Measurements from ENCODE around the gene BOD1L1.
"Not testable (repeated sequence)": the region's sequence is repeated elsewhere in the genome, so short reads cannot be mapped to it uniquely, and the experiment has no call there.

BOD1L1 gene

DNA sequence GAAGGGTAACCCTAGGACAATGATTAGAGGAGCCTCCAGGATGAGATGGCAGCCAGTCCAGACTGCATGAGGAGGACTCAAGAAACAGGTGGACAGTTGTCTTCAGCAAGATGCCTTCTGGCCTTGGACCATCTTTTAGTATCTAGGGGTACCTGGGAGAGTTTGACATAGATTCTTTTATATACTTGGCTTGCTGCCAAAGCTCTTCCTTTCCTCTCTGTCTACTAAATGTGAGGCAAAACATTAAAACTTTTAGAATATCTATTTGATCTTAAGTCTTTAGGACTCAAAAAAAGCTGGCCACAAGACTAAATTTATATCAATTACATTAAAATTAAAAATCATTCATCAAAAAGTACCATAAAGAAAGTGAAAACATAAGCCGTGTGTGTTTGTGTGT is 64.6 kb downstream of the BOD1L1 start:
- H3K4me1 ChIP-seq (ENCODE audit: control insufficient read depth, insufficient read depth, low read length, poor library complexity, severe bottlenecking): no peaks in the 10 kb centered on the region
- DNase-seq: no peak

DNA sequence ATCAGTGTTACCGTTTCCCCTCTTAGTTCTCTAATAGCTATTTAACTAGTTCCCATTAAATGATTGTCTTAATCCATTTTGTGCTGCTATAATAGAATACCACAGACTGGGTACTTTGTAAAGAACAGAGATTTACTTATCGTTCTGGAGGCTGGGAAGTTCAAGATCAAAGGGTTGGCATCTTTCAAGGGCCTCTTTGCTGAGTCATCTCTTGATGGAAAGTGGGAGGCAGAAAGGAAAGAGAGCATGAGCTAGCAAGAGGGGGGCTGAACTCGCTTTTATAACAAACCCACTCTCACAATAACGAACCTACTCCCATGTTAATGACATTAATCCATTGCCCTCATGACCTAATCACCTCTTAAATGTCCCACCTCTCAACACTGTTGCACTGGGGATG is 65.9 kb downstream of the BOD1L1 start:
- Histone ChIP-seq H3K27ac (ENCODE audit: insufficient read depth, low read length, poor library complexity, severe bottlenecking) (no peak overlapping the region), H3K4me3 (ENCODE audit: insufficient read depth, low read depth, low read length, poor library complexity, severe bottlenecking) (no peak overlapping the region), H3K27me3 (replicated peaks; ENCODE audit: control insufficient read depth, insufficient read depth, low read length, poor library complexity, severe bottlenecking) (no peaks in the 10 kb centered on the region), H3K9me3 (ENCODE audit: control insufficient read depth, low read length) (no peaks in the 10 kb centered on the region), H3K4me1 (ENCODE audit: control insufficient read depth, insufficient read depth, low read length, poor library complexity, severe bottlenecking) (no peaks in the 10 kb centered on the region), H3K36me3 (ENCODE audit: control insufficient read depth, insufficient read depth, low read length) (no peaks in the 10 kb centered on the region)
- no peak for DNase-seq

More for the DNA sequence above, 64.6 kb downstream of the BOD1L1 start:
- no peak overlapping the region for H3K4me3 ChIP-seq (ENCODE audit: insufficient read depth, low read depth, low read length, poor library complexity, severe bottlenecking)
- H3K27me3 ChIP-seq (replicated peaks; ENCODE audit: control insufficient read depth, insufficient read depth, low read length, poor library complexity, severe bottlenecking): no peaks in the 10 kb centered on the region
- H3K9me3 ChIP-seq (ENCODE audit: control insufficient read depth, low read length): no peaks in the 10 kb centered on the region
- no peaks in the 10 kb centered on the region for H3K36me3 ChIP-seq (ENCODE audit: control insufficient read depth, insufficient read depth, low read length)
- no peak overlapping the region for H3K27ac ChIP-seq (ENCODE audit: insufficient read depth, low read length, poor library complexity, severe bottlenecking)

DNA sequence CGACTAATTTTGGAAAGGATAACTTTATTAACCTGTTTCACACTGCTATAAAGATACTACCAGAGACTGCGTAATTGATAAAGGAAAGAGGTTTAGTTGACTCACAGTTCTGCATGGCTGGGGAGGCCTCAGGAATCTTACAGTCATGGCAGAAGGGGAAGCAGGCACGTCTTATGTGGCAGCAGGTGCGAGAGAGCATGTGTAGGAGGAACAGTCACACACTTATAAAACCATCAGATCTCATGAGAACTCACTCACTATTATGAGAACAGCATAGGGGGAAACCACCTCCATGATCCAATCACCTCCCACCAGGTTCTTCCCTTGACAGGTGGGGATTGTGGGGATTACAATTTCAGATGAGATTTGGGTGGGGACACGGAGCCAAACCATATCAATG is 67.4 kb downstream of the BOD1L1 start:
- not testable (repeated sequence) for DNase-seq; H3K27me3 ChIP-seq (replicated peaks; ENCODE audit: control insufficient read depth, insufficient read depth, low read length, poor library complexity, severe bottlenecking); H3K4me1 ChIP-seq (ENCODE audit: control insufficient read depth, insufficient read depth, low read length, poor library complexity, severe bottlenecking); H3K36me3 ChIP-seq (ENCODE audit: control insufficient read depth, insufficient read depth, low read length); H3K9me3 ChIP-seq (ENCODE audit: control insufficient read depth, low read length); H3K27ac ChIP-seq (ENCODE audit: insufficient read depth, low read length, poor library complexity, severe bottlenecking); H3K4me3 ChIP-seq (ENCODE audit: insufficient read depth, low read depth, low read length, poor library complexity, severe bottlenecking)

DNA sequence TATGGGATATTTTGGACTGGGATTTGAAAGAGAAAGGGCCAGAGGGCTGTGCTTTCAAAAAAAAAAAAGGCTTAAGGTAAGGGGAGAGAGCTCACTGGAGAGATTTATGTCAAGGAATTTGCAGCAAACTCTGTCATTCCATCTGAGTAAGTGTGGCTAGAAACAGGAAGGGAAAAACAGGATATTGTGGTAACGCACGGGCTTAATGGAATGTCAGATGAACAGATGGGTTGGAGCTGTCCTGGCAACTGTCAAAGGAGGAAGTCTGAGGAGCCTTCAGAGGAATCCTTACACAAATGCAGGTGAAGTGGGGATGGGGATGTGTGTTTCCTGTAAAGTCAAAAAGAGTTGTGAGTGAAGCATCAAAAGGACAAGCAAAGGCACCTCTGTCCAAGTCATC is 68.1 kb downstream of the BOD1L1 start:
- Histone ChIP-seq H3K36me3 (ENCODE audit: control insufficient read depth, insufficient read depth, low read length) (no peaks in the 10 kb centered on the region), H3K9me3 (ENCODE audit: control insufficient read depth, low read length) (no peaks in the 10 kb centered on the region), H3K27ac (ENCODE audit: insufficient read depth, low read length, poor library complexity, severe bottlenecking) (no peak overlapping the region), H3K27me3 (replicated peaks; ENCODE audit: control insufficient read depth, insufficient read depth, low read length, poor library complexity, severe bottlenecking) (no peaks in the 10 kb centered on the region), H3K4me3 (ENCODE audit: insufficient read depth, low read depth, low read length, poor library complexity, severe bottlenecking) (no peak overlapping the region), H3K4me1 (ENCODE audit: control insufficient read depth, insufficient read depth, low read length, poor library complexity, severe bottlenecking) (no peaks in the 10 kb centered on the region)
- DNase-seq: no peak

DNA sequence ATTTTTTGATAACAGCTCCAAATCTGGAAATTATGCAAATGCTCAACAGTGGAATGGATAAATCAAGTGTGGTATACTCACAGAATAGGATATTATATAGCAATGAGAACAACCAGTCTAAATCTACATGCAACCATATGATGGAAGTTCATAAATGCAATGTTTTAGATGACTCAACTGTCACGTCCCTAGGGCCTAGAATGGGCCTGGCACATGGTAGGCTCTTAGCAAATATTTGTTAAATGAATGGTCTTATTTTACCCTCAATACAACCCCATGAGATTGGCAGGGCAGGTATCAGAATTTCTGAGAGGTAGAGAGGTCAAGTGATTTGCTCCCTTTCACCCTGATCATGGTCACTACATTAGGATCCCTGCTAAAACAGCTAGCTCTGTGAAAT is 68.6 kb downstream of the BOD1L1 start:
- no peak overlapping the region for H3K27ac ChIP-seq (ENCODE audit: insufficient read depth, low read length, poor library complexity, severe bottlenecking)
- H3K9me3 ChIP-seq (ENCODE audit: control insufficient read depth, low read length): no peaks in the 10 kb centered on the region
- H3K4me1 ChIP-seq (ENCODE audit: control insufficient read depth, insufficient read depth, low read length, poor library complexity, severe bottlenecking): no peaks in the 10 kb centered on the region
- H3K4me3 ChIP-seq (ENCODE audit: insufficient read depth, low read depth, low read length, poor library complexity, severe bottlenecking): no peak overlapping the region
- no peaks in the 10 kb centered on the region for H3K27me3 ChIP-seq (replicated peaks; ENCODE audit: control insufficient read depth, insufficient read depth, low read length, poor library complexity, severe bottlenecking)
- no peak for DNase-seq
- no peaks in the 10 kb centered on the region for H3K36me3 ChIP-seq (ENCODE audit: control insufficient read depth, insufficient read depth, low read length)

DNA sequence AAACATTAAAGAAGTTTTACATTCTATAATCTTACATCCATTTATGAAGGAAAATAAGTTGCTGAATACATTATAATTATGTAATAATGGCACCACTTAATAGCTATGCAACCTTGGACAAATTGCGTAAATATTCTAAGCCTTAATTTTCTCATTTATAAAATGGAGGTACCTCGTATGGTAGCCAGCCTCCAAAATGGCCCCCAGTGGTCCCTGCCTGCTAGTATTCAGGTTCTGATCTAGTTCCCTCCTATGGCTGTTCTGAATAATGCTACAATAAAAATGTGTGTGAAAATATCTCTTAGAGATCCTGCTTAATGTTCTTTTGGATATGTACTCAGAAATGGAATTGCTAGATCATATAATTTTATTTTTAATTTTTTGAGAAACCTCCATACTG is 72.2 kb downstream of the BOD1L1 start:
- no peak overlapping the region for H3K4me3 ChIP-seq (ENCODE audit: insufficient read depth, low read depth, low read length, poor library complexity, severe bottlenecking)
- no peak for DNase-seq

DNA sequence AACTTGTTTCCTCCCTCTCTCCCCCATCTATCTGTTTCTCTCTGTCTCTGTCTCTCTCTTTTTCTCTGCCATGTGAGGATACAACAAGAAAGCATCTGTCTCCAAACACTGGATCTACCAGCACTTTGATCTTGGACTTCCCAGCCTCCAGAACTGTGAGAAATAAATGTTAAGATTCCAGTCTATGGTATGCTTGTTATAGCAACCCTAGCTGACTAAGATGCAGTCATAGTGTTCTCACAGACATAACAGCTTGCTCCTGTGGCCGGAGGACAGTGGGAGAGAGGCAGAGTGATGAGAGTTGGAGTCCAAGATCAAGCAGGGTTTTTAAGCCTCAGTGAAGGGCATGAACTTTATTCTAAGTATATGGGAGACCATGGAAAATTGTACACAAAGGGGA is 74.4 kb downstream of the BOD1L1 start:
- DNase-seq: no peak
- Histone ChIP-seq H3K27me3 (replicated peaks; ENCODE audit: control insufficient read depth, insufficient read depth, low read length, poor library complexity, severe bottlenecking) (peaks cover 21% of the 10 kb centered on the region), H3K4me3 (ENCODE audit: insufficient read depth, low read depth, low read length, poor library complexity, severe bottlenecking) (no peak overlapping the region), H3K36me3 (ENCODE audit: control insufficient read depth, insufficient read depth, low read length) (no peaks in the 10 kb centered on the region), H3K27ac (ENCODE audit: insufficient read depth, low read length, poor library complexity, severe bottlenecking) (no peak overlapping the region), H3K4me1 (ENCODE audit: control insufficient read depth, insufficient read depth, low read length, poor library complexity, severe bottlenecking) (peaks cover 6% of the 10 kb centered on the region), H3K9me3 (ENCODE audit: control insufficient read depth, low read length) (no peaks in the 10 kb centered on the region)

More for the DNA sequence above, 72.2 kb downstream of the BOD1L1 start:
- no peak overlapping the region for H3K27ac ChIP-seq (ENCODE audit: insufficient read depth, low read length, poor library complexity, severe bottlenecking)
- no peaks in the 10 kb centered on the region for H3K4me1 ChIP-seq (ENCODE audit: control insufficient read depth, insufficient read depth, low read length, poor library complexity, severe bottlenecking)
- H3K36me3 ChIP-seq (ENCODE audit: control insufficient read depth, insufficient read depth, low read length): no peaks in the 10 kb centered on the region
- no peaks in the 10 kb centered on the region for H3K9me3 ChIP-seq (ENCODE audit: control insufficient read depth, low read length)
- H3K27me3 ChIP-seq (replicated peaks; ENCODE audit: control insufficient read depth, insufficient read depth, low read length, poor library complexity, severe bottlenecking): peaks cover 4% of the 10 kb centered on the region

DNA sequence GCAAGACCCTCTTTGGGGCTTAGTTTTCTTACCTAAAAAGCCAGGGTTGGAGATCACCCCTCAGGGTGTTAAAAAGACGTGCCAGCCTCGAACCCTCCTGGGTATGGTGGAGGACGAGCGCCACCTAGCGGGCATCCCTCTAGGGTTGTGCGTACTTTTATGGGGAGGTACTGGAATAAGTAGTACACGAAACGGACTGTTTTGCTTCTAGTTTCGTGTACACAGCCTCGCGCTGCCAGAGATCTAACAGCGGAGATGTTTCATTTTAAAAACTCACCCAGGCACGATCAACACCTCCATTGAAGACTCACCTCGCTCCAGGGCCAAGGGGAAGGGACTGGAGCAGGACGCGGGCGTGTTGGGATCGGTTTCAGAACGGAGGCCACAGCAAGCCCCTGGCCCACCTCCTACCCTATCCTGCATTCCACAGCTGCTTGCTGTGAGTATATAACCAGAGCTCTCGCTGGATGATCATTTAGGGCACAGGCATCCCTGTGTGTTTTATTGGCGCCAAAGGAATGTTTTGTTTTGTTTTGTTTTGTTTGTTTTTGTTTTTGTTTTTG is 78.5 kb downstream of the BOD1L1 start:
- Histone ChIP-seq H3K36me3 (ENCODE audit: control insufficient read depth, insufficient read depth, low read length) (no peaks in the 10 kb centered on the region), H3K4me1 (ENCODE audit: control insufficient read depth, insufficient read depth, low read length, poor library complexity, severe bottlenecking) (peaks cover 30% of the 10 kb centered on the region), H3K4me3 (ENCODE audit: insufficient read depth, low read depth, low read length, poor library complexity, severe bottlenecking) (peak overlapping the region; percentile 4), H3K9me3 (ENCODE audit: control insufficient read depth, low read length) (peaks cover 4% of the 10 kb centered on the region), H3K27me3 (replicated peaks; ENCODE audit: control insufficient read depth, insufficient read depth, low read length, poor library complexity, severe bottlenecking) (peaks cover 58% of the 10 kb centered on the region), H3K27ac (ENCODE audit: insufficient read depth, low read length, poor library complexity, severe bottlenecking) (no peak overlapping the region)
- DNase-seq: peak; percentile 46 to 62 (median 47)

DNA sequence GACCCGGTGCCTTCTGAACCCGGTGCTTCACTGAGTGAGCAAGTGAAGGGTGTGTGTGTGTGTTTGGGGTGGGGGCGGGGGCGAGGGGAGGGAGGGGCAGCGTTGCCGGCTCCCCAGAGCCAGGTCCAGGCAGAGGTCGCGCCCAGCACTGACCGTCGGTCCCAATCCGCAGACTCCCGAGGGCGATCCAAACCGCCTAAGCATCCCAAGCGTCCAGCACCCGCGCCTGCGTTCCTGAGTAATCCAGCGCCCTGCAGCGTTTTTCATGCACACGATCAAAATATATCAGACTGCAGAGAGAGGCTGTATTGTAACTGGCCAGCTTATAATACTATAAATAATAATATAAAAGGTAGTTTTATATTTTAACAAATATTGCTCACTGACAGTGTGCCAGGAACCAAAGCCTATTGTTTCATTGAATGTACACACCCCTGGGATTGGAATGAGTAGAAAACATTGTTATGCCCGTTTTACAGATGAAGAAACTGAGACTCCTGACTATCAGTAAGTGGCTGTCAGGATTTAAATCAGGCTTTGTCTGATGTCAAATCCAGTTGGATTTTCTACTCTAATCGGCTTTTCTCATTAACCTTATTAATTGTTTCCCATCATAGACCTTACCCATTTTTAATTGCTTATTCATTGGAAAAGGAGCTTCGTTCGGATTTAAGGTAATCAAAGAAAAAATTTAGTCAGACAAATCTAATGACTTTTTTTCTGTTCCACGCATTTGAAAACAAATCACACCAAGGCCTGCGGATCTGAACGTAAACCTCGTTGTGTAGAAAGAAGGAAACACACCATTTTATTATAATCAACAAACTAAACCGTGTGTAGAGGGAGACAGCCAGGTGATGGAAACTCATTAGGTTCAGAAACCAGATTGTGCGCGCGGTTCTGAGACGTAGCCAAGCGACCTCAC is 79.2 kb downstream of the BOD1L1 start:
- H3K4me1 ChIP-seq (ENCODE audit: control insufficient read depth, insufficient read depth, low read length, poor library complexity, severe bottlenecking): peaks cover 38% of the 10 kb centered on the region
- no peaks in the 10 kb centered on the region for H3K36me3 ChIP-seq (ENCODE audit: control insufficient read depth, insufficient read depth, low read length)
- H3K9me3 ChIP-seq (ENCODE audit: control insufficient read depth, low read length): peaks cover 4% of the 10 kb centered on the region
- H3K27ac ChIP-seq (ENCODE audit: insufficient read depth, low read length, poor library complexity, severe bottlenecking): no peak overlapping the region
- peak overlapping the region; percentile 59 for H3K4me3 ChIP-seq (ENCODE audit: insufficient read depth, low read depth, low read length, poor library complexity, severe bottlenecking)
- H3K27me3 ChIP-seq (replicated peaks; ENCODE audit: control insufficient read depth, insufficient read depth, low read length, poor library complexity, severe bottlenecking): peaks cover 66% of the 10 kb centered on the region
- no peak for DNase-seq

DNA sequence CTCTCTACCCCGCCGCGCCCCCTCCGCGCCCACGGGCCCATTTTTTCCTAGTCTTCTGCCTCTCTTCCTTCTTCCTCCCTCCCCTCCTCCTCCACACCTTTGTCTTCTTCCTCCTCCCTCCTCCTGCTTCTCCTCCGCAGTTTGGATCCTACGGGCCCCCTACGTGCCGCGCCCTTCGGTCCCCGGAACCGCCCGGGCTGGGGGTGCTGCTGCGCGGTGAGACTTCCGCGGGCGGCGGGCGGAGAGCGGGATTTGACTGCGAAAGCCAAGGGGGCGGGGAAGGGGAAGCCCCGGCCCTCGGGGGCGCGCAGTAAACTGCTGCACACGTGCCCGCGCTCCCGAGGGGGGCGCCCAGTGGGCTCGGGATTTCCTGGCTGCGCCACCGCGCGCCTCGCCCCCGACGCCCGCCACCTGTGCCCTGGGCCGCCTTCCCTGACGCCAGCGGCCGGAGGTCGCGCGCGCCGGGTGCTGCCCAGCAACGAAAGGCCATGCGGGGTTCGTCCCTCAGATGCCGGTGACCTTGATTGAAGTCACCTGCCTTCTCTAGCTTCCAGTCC is 80.0 kb downstream of the BOD1L1 start:
- peak overlapping the region; percentile 59 for H3K4me3 ChIP-seq (ENCODE audit: insufficient read depth, low read depth, low read length, poor library complexity, severe bottlenecking)
- H3K36me3 ChIP-seq (ENCODE audit: control insufficient read depth, insufficient read depth, low read length): no peaks in the 10 kb centered on the region
- peaks cover 4% of the 10 kb centered on the region for H3K9me3 ChIP-seq (ENCODE audit: control insufficient read depth, low read length)
- peaks cover 41% of the 10 kb centered on the region for H3K4me1 ChIP-seq (ENCODE audit: control insufficient read depth, insufficient read depth, low read length, poor library complexity, severe bottlenecking)
- peak in 1 of 3 donors; percentile 21 for DNase-seq
- H3K27me3 ChIP-seq (replicated peaks; ENCODE audit: control insufficient read depth, insufficient read depth, low read length, poor library complexity, severe bottlenecking): peaks cover 73% of the 10 kb centered on the region
- H3K27ac ChIP-seq (ENCODE audit: insufficient read depth, low read length, poor library complexity, severe bottlenecking): no peak overlapping the region

Measured in effector memory CD4-positive, alpha-beta T cell (primary cell).